Transverse colon (tissue), 3 donors: Measurements from ENCODE around the gene SLC35F4.

Experiments
- CTCF ChIP-seq, 5 experiments: fragments of 200-600 bp in 3 of 5; fragments of 450-650 bp in 2 of 5; sonication (generic) in 3 of 5; IDR thresholded peaks; 1 replicate in 2 of 5; 2 replicates in 3 of 5; pipeline ENCODE4 v1.5.1; 2016 to 2017; ENCODE audit warnings: antibody characterized with exemption in 5 of 5, inconsistent platforms in 3 of 5, mild to moderate bottlenecking in 2 of 5, moderate library complexity in 1 of 5
- EP300 ChIP-seq: sonication (generic); formaldehyde crosslinking; IDR thresholded peaks from one replicate; pipeline ENCODE4 v1.6.1; 2017; ENCODE audit warnings: antibody characterized with exemption, low read depth
- POLR2A ChIP-seq: fragments of 450-650 bp; IDR thresholded peaks from one replicate; pipeline ENCODE4 v1.6.1; 2016; ENCODE audit warnings: antibody characterized with exemption, mild to moderate bottlenecking, moderate library complexity

- TF ChIP-seq EP300 (no peak), POLR2A (no peak), CTCF (IDR thresholded peaks at IDR 0.05) (no peak)
Measured at GRCh38 chr14:57771801-57772200, 94.1 kb downstream of the SLC35F4 start.
